Epithelial cell of esophagus (primary cell): ENCODE measurements around the gene CCDC7.
"Not testable (repeated sequence)": the region's sequence is repeated elsewhere in the genome, so short reads cannot be mapped to it uniquely, and the experiment has no call there.

Experiments
- DNase-seq: peaks from one replicate; pipeline ENCODE4 v3.0.0; 2010; ENCODE audit warnings: low read depth
- H3K4me3 ChIP-seq: 2 replicates; pipeline ENCODE4 v1.5.1; 2011; ENCODE audit warnings: mild to moderate bottlenecking, low read length, control low read depth
- CTCF ChIP-seq: IDR thresholded peaks from 2 replicates; pipeline ENCODE4 v1.5.1; 2011; ENCODE audit warnings: low read depth, mild to moderate bottlenecking, low read length, control low read depth, inconsistent platforms; ENCODE audit not compliant: insufficient read depth; ENCODE audit errors: missing control alignments

The CCDC7 gene

DNA sequence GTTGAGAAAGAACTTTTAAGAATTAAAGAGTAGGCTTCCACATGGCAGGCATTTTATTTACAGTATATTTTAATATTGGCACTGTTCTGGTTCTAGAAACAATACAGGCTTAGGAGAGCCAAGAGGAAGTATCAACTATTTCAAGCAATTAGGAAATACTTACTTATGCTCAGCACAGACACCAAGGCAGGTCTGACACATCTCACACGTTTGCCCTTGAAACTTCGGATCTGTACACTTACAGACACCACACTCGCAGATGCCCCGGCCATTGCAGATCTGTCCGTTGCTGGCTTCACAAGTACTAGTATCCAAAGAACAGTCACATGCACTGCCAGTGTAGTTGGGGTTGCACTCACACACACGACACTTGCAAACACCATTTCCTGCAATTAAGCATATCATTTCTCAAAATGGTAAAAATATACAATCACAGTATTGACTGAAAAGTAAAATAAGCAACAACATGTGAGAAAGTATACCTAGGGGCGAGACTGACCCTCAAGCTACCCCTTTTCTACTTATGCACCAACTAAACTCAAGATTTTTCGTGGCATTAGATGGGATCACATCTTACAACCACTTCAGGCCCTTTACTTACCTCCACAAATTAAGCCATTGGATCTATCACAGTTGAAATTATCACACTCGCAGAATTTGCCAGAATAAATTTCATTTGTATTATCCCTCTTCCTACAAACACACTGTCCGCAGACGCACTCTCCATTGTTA, 465.5 kb downstream of the CCDC7 start:
- no peak for TF ChIP-seq CTCF
- DNase-seq, result no peak
- no peak overlapping the region for H3K4me3 ChIP-seq

- H3K4me3 ChIP-seq, DNase-seq: not testable (repeated sequence)
These were observed 471.9 kb downstream of the CCDC7 start for GRCh38 chr10:32917817-32918216.

DNA sequence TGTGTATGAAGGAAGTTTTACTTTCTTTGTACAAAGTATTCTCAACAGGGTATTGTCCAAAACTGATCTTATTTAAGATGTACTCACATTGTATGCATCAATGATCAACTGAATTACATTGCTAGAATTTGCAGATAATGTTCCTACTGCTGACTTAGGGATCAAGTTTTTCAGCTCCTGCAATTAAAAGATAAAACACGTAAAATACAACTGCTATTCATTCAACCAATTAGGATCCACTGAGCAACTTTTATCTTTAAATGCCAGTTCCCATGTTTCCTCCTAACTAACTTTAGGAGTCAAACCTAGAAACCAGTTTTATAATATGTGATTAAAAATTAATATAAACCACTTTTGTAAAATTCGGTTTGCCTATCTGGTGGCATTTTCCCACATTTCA, 476.2 kb downstream of the CCDC7 start:
- TF ChIP-seq CTCF, result no peak
- H3K4me3 ChIP-seq, result no peak overlapping the region
- DNase-seq, result no peak

DNA sequence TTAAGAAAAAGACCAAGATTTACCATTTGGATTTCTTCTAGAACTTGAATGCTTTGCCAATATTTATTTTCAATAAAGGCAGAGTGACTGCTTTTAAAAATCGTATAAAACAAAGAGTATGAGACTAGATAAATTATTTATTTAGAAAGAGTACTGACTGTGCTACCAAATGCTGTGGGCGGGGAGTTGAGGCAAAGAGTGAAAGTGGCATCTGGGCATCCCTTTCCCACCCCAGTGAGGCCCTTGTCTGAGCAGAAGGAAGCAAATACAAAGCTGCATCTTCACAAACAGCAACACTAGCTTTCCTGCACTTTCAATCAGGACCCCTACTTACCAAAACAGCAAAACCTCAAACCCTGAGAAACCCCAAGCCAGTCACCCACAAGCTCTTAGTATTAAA, 477.2 kb downstream of the CCDC7 start:
- TF ChIP-seq CTCF, result no peak
- H3K4me3 ChIP-seq, result no peak overlapping the region
- DNase-seq, result no peak

GRCh38 chr10:32923849-32924248, 477.9 kb downstream of the CCDC7 start:
- no peak for TF ChIP-seq CTCF
- H3K4me3 ChIP-seq, result no peak overlapping the region
- DNase-seq, result no peak
